AG10803 (cell line): ENCODE measurements around the gene ZPBP.
A peak's percentile ranks its signal among the peaks of the same experiment; 100 is the strongest.

Experiments used
- DNase-seq: peaks from one replicate; pipeline ENCODE4 v3.0.0; 2010; ENCODE audit warnings: low read depth
- H3K4me3 ChIP-seq: 2 replicates; pipeline ENCODE4 v1.5.1; 2011; ENCODE audit warnings: mild to moderate bottlenecking, low read length, control low read depth
- TF ChIP-seq, protein P1 (sequence below): conservative IDR thresholded peaks from 2 replicates; pipeline ENCODE4 v1.5.1; 2011; ENCODE audit warnings: mild to moderate bottlenecking, low read length, control low read depth, inconsistent platforms

The ZPBP gene

DNA sequence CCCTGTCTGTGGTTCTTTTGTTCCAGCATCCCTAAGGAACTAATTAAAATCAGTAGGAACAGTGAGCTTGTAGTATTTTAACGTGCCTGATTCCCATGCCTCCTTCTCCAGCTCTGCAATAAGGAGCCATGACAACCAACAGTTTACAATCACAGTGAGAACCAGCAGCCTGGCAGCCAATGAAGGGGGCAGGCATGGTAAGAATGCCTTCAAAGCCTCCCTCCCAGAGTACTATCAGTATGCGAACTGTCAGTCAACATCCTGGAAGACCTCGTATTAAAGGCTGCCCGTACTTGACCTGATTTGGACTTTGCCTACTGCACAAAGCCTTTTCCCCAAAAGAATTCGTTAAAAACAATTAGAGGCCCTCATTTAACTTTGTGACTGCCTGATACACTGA, 7.7 kb downstream of the ZPBP start:
- TF ChIP-seq, protein P1, sequence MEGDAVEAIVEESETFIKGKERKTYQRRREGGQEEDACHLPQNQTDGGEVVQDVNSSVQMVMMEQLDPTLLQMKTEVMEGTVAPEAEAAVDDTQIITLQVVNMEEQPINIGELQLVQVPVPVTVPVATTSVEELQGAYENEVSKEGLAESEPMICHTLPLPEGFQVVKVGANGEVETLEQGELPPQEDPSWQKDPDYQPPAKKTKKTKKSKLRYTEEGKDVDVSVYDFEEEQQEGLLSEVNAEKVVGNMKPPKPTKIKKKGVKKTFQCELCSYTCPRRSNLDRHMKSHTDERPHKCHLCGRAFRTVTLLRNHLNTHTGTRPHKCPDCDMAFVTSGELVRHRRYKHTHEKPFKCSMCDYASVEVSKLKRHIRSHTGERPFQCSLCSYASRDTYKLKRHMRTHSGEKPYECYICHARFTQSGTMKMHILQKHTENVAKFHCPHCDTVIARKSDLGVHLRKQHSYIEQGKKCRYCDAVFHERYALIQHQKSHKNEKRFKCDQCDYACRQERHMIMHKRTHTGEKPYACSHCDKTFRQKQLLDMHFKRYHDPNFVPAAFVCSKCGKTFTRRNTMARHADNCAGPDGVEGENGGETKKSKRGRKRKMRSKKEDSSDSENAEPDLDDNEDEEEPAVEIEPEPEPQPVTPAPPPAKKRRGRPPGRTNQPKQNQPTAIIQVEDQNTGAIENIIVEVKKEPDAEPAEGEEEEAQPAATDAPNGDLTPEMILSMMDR = no peak
- no peak for DNase-seq
- no peak overlapping the region for H3K4me3 ChIP-seq

DNA sequence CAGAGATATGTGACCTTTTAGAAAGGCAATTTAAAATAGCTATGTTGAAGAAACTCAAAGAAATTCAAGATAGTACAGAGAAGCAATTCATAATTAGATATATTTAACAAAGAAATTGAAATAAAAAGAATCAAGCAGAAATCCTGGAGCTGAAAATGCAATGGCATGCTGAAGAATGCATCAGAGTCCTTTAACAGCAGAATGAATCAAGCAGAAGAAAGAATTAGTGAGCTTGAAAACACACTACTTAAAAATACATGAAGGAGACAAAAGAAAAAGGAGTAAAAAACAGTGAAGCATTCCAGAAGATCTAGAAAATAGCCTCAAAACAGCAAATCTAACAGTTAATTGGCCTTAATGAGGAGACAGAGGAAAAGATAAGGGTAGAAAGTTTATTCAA, 20.0 kb downstream of the ZPBP start:
- H3K4me3 ChIP-seq = no peak overlapping the region
- DNase-seq = no peak
- TF ChIP-seq, protein P1 = no peak

DNA sequence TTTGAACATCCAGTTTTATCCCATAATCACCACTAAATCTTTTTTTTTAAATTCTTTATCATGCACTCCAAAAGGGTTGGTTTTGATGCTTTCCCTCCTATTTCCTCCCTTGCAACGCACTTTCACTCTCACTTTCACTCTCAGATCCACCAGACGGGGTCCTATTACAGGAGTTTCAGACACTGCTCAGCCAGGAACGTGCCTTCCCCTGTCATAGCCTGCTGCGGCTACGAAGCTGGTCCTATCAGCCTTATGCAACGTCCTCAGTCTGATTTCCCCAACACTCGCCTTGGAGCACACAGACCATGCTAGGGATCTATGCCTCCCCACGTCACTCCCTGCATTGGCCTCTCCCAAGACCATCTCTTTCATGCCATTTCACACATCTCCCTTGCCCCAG, 23.4 kb downstream of the ZPBP start:
- TF ChIP-seq, protein P1 = no peak

DNA sequence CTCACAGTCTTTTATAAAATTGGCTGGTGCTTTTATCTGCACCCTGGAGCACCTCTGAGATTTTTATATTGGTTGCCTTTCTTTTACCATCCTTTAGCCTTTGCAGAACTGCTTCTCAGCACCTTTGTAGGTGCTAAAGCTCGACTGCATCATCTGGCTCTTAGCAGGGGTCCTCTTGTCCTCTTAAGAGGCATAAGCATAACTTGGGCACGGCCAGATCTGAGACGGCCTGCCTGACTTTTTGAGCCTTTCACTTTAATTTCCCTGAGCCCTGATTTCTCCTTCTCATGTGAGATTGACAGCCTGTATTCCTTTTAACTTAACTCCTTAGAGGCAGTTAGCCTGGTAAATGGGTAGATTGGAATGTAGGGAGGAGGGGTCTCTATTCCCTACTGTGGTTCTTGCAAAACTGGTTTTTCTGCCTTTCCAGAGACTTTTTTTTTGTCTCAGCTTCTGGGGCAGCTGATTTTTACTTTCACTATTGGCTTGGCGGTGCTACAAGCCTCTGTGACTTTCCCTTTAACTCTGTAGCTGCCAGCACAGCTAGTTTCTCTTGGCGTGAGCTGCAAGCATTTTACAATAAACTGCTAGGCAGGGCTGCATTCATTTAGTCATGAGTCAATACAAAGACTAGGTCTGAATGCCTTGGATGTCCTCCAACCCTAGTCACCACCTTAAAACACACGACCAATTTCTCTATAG, 24.0 kb downstream of the ZPBP start:
- peak overlapping the region; percentile 65 for H3K4me3 ChIP-seq
- peak; percentile 51 for DNase-seq
- TF ChIP-seq, protein P1 = no peak

More for the DNA sequence above, 23.4 kb downstream of the ZPBP start:
- DNase-seq = peak; percentile 23
- H3K4me3 ChIP-seq = peak overlapping the region; percentile 65

DNA sequence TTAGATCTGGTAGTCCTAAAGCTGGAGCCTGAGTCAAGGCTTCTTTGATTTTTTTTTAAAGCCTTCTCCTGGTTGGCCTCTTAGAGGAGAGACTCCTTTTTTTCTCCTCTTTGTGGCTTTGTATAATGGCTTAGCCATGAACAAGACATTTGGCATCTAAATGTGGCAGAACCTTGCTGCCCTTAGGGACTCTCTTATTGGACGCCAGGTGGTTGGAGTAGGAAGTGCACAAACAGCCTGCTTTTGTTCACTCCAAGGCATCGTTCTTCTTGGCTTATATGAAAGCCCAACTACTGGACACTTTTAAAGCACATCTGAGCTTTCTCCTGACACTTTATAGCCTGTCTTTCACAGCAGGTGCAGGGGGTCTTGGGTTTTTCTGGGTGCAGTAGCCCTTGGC, 25.0 kb downstream of the ZPBP start:
- TF ChIP-seq, protein P1 = peak; percentile 29; the same call in 1 of the 2 replicates
- peak; percentile 16 for DNase-seq
- no peak overlapping the region for H3K4me3 ChIP-seq

DNA sequence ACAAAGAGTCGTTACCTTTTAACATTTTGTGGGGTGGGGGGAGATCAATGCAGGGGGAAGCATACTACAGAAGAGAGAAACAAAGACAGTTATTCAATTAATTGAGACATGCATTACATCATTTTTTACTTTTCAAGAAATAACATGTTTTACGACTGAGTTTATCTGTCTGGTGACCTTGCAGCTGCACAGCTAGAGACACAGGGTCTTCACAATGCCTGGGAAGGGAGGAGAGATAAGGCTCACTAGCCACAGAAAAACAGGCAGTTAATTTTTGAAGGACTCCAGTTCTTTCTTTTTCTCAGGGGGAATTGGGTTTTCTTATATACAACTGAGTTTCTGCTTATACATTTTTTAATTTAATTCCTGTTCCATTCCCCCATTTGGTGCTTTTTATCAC, 30.1 kb downstream of the ZPBP start:
- H3K4me3 ChIP-seq = no peak overlapping the region
- TF ChIP-seq, protein P1 = no peak
- no peak for DNase-seq

DNA sequence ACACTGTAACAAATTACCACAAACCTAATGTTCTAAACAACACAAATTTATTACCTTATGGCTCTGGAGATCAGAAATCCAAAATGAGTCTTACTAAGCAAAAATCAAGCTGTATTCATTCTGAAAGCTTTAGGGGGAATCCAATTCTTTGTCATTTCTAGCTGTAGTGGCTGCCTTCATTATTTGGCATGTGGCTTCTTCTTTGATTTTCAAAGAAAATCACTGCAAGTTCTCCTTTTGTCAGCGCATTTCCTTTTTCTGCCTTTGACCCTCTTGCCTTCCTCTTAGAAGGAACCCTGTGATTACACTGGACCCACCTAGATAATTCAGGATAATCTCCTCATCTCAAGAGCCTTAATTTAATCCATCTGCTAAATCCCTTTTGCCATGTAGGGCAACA, 36.9 kb downstream of the ZPBP start:
- TF ChIP-seq, protein P1 = no peak
- DNase-seq = no peak

More for the DNA sequence above, 36.9 kb downstream of the ZPBP start:
- H3K4me3 ChIP-seq = no peak overlapping the region
